Measurements from ENCODE around the gene MAG. TPM values are rescaled to one million over a fixed set of nuclear protein-coding genes. Genes with fewer than 3 reads are reported as not detected.

Gene MAG
- total and polyA plus RNA-seq, 2 of the 8 experiments (the other 6 are each of a cell fraction or from before 2014, with no cell fraction given): 0.20 to 1.3 TPM

DNA sequence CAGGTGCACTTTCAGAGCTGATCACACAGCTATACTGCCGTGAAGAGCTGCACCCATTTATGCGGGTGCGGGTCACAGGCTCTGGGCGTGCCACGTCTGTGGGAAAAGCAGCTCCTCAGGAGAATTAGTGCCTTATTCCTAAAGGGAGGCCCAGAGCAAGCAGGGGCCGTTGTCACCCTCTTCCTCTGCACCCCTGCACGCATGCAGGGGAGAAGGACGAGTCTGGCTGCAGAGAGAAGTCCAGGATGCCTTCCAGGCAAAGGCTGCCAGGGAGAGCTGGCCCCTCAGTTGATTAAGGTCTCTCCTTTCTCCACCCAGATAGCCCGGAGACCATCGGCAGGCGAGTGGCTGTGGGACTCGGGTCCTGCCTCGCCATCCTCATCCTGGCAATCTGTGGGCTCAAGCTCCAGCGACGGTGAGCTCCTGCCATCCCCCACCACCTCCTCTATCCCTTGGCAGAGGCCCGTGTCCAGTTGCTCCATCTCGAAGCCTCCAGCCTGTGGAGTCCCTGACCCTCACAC, 52.6 kb downstream of the MAG start (continued):
- TF ChIP-seq RAD21 (IDR thresholded peaks at IDR 0.05 in 1 of 2, conservative IDR thresholded peaks at IDR 0.05 in 1 of 2; ENCODE audit: low read depth in 2 of 2, low read length in 2 of 2): no peak
- no peak for TF ChIP-seq TCF12 (IDR thresholded peaks at IDR 0.05; ENCODE audit: low read depth, low read length)
- no peak for TF ChIP-seq BRCA1 (IDR thresholded peaks at IDR 0.05; ENCODE audit: low read depth, low read length)
- no peak for TF ChIP-seq CHD2 (IDR thresholded peaks at IDR 0.05; ENCODE audit: low read length)

All from H1 (cell line).